ENCODE results near the gene ACADS.

Gene ACADS

DNA sequence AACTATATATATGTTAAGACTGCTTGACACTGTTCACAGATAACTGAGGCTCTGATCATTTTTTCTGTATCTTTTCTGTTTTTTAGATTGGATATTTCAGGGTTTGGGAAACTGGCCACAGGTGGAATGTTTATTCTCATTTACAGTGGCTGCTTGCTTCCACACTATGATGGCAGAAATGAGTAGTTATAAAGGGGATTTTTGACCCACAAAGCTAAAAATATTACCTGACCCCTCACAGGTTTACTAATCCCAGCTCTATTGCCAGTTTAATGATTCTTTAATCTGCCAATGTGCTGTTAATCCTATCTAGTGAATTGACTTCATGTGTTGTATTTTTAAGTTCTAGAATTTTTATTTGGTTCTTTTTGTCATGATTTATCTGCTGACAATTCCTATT lies 29.6 kb downstream of the ACADS start:
- POLR2A ChIA-PET: no interaction called here

DNA sequence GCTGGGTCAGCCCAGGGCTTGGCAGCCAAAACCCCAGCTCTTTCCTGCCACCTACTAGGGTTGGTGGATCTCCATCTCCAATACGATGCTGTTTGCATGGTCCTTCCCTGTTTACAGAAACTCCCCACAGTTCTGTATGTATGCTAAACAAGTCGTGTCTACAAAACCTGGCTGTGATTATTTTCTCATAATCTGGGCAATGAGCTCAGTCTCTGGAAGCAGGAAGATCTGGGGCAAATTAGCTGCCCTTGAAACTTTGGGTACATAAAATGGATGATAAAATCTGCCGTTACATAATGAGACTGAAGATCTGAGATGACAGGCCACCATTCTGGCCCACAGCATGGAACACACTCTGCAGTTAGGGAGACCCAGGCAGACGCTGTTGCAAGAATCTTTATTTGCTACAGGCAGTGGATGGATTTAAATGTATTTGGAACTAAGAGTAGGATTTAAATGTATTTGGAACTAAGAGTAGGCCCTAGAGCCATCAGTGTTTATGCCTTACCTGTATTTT lies 31.7 kb downstream of the ACADS start:
- POLR2A ChIA-PET: no interaction called here
- Histone ChIP-seq H3K9me3 (ENCODE audit: control insufficient read depth, insufficient read depth, low read depth, low read length) (no peaks in the 10 kb centered on the region), H3K27ac (ENCODE audit: extremely low read depth, low read depth, low read length) (no peak overlapping the region), H3K4me1 (ENCODE audit: control insufficient read depth, insufficient read depth, low read length) (peaks cover 3% of the 10 kb centered on the region; the same call in 1 of the 2 replicates), H3K4me3 (ENCODE audit: low read depth, low read length) (no peak overlapping the region), H3K36me3 (ENCODE audit: control insufficient read depth in 2 of 2, insufficient read depth in 1 of 2, low read length in 2 of 2) (peaks cover 0 to 15% of the 10 kb centered on the region in 2 experiments; a peak in 1 of 3 replicates)
- TF ChIP-seq ZNF221 (tag by site-specific recombination; IDR thresholded peaks at IDR 0.05; ENCODE audit: borderline replicate concordance) (no peak), ZBTB17 (tag by site-specific recombination; IDR thresholded peaks at IDR 0.05) (no peak), ZNF521 (tag by site-specific recombination; IDR thresholded peaks at IDR 0.05) (no peak), YY1 (tag by site-specific recombination; IDR thresholded peaks at IDR 0.05) (no peak), ZNF473 (tag by site-specific recombination; IDR thresholded peaks at IDR 0.05) (no peak), ZNF501 (tag by site-specific recombination; IDR thresholded peaks at IDR 0.05) (no peak)
- CTCF ChIA-PET: interaction anchor here (0.6 to 1.0 kb wide), 2 partner anchors 114 to 214 kb away, joined by 3 to 6 read pairs; no protein-coding TSS in a partner anchor

More for the DNA sequence above, 29.6 kb downstream of the ACADS start:
- CTCF ChIA-PET: interaction anchor here (0.8 kb wide), 1 partner anchor 109 kb away, joined by 3 read pairs; no protein-coding TSS in a partner anchor
- no peaks in the 10 kb centered on the region for H3K4me1 ChIP-seq (ENCODE audit: control insufficient read depth, insufficient read depth, low read length)
- peaks cover 0 to 4% of the 10 kb centered on the region in 2 experiments; a peak in 1 of 3 replicates for H3K36me3 ChIP-seq (ENCODE audit: control insufficient read depth in 2 of 2, insufficient read depth in 1 of 2, low read length in 2 of 2)
- TF ChIP-seq SP7 (tag by site-specific recombination; IDR thresholded peaks at IDR 0.05): no peak
- TF ChIP-seq ZFP37 (tag by site-specific recombination; IDR thresholded peaks at IDR 0.05): no peak
- TF ChIP-seq ZNF335 (tag by site-specific recombination; conservative IDR thresholded peaks at IDR 0.05): no peak
- TF ChIP-seq ZNF248 (tag by site-specific recombination; IDR thresholded peaks at IDR 0.05): no peak
- TF ChIP-seq HOXA7 (CRISPR knock-in tag; IDR thresholded peaks at IDR 0.05; ENCODE audit: borderline replicate concordance): no peak
- TF ChIP-seq, protein P1, sequence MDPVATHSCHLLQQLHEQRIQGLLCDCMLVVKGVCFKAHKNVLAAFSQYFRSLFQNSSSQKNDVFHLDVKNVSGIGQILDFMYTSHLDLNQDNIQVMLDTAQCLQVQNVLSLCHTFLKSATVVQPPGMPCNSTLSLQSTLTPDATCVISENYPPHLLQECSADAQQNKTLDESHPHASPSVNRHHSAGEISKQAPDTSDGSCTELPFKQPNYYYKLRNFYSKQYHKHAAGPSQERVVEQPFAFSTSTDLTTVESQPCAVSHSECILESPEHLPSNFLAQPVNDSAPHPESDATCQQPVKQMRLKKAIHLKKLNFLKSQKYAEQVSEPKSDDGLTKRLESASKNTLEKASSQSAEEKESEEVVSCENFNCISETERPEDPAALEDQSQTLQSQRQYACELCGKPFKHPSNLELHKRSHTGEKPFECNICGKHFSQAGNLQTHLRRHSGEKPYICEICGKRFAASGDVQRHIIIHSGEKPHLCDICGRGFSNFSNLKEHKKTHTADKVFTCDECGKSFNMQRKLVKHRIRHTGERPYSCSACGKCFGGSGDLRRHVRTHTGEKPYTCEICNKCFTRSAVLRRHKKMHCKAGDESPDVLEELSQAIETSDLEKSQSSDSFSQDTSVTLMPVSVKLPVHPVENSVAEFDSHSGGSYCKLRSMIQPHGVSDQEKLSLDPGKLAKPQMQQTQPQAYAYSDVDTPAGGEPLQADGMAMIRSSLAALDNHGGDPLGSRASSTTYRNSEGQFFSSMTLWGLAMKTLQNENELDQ (tag by site-specific recombination; IDR thresholded peaks at IDR 0.05; ENCODE audit: low read depth): no peak
- no peak for TF ChIP-seq ZNF558 (tag by site-specific recombination; IDR thresholded peaks at IDR 0.05)
- TF ChIP-seq, protein P2, sequence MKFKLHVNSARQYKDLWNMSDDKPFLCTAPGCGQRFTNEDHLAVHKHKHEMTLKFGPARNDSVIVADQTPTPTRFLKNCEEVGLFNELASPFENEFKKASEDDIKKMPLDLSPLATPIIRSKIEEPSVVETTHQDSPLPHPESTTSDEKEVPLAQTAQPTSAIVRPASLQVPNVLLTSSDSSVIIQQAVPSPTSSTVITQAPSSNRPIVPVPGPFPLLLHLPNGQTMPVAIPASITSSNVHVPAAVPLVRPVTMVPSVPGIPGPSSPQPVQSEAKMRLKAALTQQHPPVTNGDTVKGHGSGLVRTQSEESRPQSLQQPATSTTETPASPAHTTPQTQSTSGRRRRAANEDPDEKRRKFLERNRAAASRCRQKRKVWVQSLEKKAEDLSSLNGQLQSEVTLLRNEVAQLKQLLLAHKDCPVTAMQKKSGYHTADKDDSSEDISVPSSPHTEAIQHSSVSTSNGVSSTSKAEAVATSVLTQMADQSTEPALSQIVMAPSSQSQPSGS (tag by site-specific recombination; IDR thresholded peaks at IDR 0.05; ENCODE audit: low read depth): no peak
- no peak for TF ChIP-seq ZNF629 (tag by site-specific recombination; IDR thresholded peaks at IDR 0.05)
- TF ChIP-seq ZNF792 (tag by site-specific recombination; IDR thresholded peaks at IDR 0.05): no peak
- TF ChIP-seq ZNF114 (tag by site-specific recombination; IDR thresholded peaks at IDR 0.05): no peak
- no peak for TF ChIP-seq ZNF214 (tag by site-specific recombination; IDR thresholded peaks at IDR 0.05; ENCODE audit: borderline replicate concordance)
- no peak for TF ChIP-seq ZNF174 (tag by site-specific recombination; IDR thresholded peaks at IDR 0.05)
- no peak for TF ChIP-seq ZNF623 (tag by site-specific recombination; IDR thresholded peaks at IDR 0.05)
- TF ChIP-seq ZNF514 (tag by site-specific recombination; IDR thresholded peaks at IDR 0.05): no peak
- no peak for TF ChIP-seq ZNF112 (tag by site-specific recombination; IDR thresholded peaks at IDR 0.05)
- no peak for TF ChIP-seq ZNF350 (tag by site-specific recombination; IDR thresholded peaks at IDR 0.05)
- TF ChIP-seq, protein P3, sequence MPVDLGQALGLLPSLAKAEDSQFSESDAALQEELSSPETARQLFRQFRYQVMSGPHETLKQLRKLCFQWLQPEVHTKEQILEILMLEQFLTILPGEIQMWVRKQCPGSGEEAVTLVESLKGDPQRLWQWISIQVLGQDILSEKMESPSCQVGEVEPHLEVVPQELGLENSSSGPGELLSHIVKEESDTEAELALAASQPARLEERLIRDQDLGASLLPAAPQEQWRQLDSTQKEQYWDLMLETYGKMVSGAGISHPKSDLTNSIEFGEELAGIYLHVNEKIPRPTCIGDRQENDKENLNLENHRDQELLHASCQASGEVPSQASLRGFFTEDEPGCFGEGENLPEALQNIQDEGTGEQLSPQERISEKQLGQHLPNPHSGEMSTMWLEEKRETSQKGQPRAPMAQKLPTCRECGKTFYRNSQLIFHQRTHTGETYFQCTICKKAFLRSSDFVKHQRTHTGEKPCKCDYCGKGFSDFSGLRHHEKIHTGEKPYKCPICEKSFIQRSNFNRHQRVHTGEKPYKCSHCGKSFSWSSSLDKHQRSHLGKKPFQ (tag by site-specific recombination; IDR thresholded peaks at IDR 0.05): no peak
- TF ChIP-seq ZNF571 (tag by site-specific recombination; IDR thresholded peaks at IDR 0.05): no peak
- TF ChIP-seq ZBTB21 (tag by site-specific recombination; IDR thresholded peaks at IDR 0.05): no peak
- H3K4me3 ChIP-seq (ENCODE audit: low read depth, low read length): no peak overlapping the region
- H3K27ac ChIP-seq (ENCODE audit: extremely low read depth, low read depth, low read length): no peak overlapping the region
- no peaks in the 10 kb centered on the region for H3K9me3 ChIP-seq (ENCODE audit: control insufficient read depth, insufficient read depth, low read depth, low read length)

All from HEK293 (cell line).